NCI-H2196 treated with DMSO at 0.1 percent for 48 hours (cell line): ENCODE results near the gene ATG5.
"Not testable (repeated sequence)": the region's sequence is repeated elsewhere in the genome, so short reads cannot be mapped to it uniquely, and the experiment has no call there.

Experiments
- DNase-seq: peaks from one replicate; lab custom pipeline; 2025; ENCODE audit not compliant: unreplicated experiment; lab: John Stamatoyannopoulos, UW

ATG5 gene

DNA sequence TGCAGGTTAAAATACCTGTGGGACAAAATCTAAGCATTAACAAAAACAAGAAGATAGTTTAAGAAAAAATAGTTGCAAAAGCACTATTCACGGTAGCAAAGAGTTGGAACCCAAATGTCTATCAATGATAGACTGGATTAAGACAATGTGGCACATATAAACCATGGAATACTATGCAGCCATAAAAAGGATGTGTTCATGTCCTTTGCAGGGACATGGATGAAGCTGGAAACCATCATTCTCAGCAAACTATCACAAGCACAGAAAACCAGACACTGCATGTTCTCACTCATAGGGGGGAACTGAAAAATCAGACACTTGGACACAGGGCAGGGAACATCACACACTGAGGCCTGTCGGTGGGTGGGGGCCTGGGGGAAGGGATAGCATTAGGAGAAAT, 65.8 kb downstream of the ATG5 start:
- DNase-seq, result not testable (repeated sequence)

DNA sequence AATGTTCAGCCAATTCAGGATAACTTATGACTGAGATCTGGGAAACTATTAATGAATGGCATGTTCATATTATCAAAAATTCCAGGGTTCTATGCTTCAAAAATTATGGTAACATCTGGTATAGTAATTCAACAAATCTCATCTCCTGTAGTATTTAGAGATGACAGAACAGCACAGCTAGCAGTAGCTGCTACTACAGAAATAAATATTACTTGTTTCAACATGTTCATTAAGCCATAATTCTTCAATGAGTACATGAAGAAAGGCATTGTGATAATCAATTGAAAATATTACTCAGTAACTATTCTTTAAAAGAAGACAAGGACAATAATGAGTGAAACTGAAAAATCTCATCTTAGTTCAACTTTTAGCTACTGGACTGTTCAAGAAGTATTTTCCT, 66.8 kb downstream of the ATG5 start:
- DNase-seq, result no peak

DNA sequence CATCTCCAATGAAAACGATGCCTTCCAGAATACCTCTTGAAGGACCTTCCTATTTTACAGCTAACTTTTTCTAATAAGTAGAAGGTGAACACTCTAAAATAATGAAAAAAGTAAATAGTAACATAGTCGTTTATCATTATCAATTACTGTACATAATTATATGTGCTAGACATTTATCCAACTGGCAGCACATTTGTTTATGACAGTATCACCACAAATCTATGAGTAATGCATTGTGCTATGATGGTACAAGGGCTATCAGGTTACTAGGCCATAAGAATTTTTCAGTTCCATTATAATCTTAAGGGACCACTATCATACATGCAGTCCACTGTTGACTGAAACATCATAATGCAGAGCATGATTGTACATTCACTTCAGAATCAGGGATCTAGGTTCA, 68.4 kb downstream of the ATG5 start:
- DNase-seq, result no peak

DNA sequence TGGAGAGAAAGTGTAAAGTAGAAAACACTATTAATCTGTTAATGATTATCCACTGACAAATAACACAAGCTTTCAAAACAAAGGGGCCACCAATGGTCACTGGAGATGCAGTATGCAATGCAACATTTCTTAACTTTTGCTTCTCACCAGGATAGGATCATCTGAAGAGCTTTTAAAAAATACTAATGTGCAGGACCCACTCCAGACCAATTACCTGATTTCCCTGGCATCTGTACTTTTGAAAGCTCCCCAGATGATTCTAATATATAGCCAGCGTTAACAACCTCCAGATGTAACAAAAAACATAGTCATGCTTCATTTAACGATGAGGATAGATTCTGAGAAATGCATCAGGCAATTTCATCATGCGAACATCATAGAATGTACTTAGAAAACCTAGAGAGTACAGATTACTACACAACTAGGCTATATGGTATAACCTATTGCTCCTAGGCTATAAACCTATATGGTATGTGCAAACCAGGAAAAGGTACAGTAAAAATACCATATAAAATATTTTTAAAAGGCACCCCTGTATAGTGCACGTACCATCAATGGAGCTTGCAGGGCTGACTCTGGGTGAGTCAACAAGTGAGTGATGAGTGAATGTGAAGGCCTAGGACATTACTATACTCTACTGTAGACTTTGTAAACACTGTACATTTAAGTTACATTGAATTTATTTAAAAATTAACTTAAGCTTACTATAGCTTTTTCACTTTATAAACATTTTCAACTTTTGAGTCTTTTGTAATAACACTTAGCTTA, 69.2 kb downstream of the ATG5 start:
- DNase-seq, result no peak

DNA sequence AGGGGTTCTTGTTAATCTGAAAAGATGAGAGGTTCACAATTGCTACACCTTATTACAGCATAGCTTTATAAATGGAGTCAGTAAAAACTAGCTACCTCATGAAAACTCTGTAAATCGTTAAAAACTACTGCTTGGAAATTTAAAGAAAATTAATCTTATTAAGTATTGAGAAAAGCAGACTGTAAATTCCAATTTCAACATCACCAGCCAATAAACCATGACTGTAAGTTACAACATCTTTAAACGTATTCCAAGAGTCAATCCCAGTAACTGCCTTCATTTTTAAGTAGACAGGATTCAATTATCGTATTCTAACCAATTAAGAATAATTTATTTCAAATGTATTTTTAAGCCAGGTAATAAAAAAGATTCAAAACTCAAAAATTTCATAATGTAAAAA, 70.3 kb downstream of the ATG5 start:
- DNase-seq, result no peak

DNA sequence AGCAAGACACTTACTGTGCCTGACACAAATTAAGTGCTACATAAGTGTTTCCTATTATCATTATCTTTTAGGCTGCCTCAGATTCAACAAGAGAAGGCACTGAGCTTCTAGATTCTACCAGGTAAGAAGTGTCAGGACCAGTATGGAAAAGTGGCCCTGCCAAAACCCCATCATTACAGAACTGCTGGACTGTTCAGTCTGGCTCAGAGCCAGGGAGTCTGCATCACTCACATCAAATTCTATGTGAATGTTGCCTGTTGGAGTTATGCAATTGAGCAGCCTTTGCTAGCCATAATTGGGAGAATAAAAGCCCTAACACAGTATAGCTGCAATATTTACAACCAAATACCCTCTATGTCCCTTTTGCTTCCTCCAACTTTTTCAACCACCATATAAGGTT, 70.9 kb downstream of the ATG5 start:
- no peak for DNase-seq

DNA sequence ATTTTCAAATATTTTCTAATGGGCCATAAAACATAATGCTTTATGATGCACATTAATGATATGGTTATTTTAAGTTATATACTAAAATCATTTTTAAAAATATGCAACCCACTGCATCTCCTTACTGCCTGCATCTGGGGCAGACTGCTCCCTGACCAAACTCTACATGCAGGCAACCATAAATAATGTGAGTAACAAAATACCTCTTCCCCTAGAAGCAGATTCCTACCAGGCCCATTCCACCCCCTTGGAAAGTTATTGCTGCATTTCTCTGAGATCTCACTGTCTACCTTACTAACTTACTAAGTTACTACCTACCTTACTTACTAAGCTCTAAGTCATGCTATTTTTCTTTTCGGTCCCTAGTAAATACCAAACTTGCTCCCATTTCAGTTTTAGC, 71.8 kb downstream of the ATG5 start:
- DNase-seq, result no peak

DNA sequence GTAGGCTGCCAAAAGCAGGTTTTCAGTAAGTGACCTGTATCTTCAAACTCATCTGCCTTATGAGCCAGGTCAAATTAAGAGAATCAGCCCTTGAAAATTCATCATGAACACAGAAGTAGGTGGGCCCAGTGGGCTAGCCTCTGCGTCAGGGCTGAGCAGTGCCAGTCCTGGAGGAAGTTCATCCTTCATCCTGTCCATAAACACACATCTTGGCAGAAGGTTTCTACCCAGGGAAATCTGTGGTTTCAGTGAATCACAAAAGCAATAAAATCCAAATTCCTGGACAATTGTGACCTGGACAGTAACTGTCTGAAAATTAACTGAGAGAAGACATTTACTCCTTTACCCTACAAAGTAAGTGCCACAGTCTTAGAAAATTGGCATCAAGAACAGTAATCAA, 72.4 kb downstream of the ATG5 start:
- DNase-seq, result no peak

DNA sequence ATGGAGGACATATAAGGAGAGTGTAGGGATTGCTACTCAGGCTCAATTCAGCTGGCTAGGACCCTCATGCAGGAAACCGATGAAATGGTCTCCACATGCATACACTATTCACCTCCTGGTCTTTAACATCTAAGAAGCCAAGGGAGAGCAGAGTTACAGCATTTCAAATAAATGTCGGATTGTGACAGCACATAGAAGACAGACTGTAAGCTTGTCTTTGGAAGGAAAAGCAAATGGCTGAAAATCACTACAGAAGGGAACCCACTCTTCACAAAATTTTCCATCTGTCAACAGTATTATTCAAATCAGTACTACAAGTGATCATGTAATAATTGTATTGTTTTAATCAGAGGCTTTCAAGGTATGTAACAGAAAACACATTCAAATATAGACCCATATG, 72.9 kb downstream of the ATG5 start:
- no peak for DNase-seq

DNA sequence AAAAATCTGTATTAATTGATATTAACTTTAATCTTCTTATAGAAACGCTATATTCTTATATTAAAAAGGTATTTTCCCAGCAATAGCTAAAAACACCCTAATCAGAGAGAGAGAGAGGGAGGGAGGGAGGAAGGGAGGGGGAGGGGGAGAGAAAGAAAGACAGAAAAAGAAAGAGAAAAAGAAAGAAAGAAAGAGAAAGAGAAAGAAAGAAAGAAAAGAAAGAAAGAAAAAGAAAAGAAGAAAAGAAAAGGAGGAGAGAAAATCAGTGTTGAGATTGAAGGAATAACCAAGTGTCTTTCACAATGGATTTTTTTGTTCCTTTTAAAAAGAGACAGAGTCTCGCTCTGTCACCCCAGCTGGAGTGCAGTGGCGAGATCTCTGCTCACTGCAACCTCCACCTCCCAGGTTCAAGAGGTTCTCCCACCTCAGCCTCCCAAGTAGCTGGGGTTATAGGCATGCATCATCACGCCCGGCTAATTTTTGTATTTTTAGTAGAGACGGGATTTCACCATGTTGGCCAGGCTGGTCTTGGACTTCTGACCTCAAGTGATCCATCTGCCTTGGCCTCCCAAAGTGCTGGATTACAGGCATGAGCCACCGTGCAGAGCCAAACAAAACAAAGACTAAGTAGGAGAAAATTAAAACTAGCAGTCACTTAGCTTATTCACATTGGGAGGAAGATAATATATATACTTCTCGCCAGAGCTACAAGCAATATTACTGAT, 73.9 kb downstream of the ATG5 start:
- DNase-seq, result not testable (repeated sequence)

DNA sequence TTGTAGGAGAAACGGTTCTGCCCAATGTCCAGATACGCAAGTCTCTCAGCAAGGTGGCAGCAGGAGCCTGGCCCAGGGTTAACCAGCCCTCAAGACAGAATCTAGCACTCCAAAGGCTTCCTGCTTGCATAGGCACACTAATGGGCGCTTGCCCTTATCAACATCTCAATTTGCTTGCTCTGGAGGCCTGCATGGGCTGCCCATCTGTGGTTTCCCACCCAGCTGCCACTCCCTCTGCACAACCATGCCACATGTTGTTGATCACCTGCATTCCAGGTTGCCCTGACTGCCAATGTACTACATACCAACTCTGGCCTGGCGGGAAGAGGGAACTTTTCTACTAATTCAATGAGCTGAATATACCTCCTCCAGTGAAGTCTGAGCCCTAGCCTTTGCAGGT, 74.6 kb downstream of the ATG5 start:
- no peak for DNase-seq

DNA sequence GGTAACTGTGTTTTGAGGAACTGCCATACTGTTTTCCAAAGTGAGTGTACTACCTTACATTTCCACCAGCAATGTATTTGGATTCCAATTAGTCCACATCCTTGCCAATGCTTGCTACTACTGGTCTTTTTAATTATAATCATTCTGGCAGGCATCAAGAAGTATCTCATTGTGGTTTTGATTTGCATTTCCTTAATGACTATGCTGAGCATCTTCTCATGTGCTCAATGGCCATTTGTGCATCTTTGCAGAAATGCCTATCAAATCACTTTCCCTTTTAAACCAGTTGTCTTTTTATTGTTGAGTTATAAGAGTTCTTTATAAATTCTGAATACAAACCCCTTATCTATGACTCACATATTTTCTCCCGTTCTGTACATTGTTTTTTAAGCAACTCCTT, 75.9 kb downstream of the ATG5 start:
- DNase-seq, result no peak

DNA sequence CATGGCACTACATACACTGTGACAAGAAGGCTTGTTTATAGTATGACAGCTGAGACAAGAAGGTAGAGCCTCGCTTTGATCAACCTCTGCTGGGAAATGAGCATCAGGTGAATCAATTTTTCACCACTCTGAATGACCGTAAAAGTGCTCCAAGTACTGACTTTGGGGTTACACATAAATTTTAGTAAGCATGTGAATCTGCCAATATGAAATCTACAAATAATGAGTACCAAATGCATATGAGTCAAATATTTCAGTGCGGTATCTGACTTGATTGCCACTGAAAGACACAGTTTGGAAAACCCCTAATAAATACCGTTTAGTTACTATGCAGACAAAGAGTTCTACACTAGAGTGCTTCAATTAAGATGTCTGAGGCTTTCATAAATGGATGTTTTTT, 77.8 kb downstream of the ATG5 start:
- DNase-seq, result no peak

DNA sequence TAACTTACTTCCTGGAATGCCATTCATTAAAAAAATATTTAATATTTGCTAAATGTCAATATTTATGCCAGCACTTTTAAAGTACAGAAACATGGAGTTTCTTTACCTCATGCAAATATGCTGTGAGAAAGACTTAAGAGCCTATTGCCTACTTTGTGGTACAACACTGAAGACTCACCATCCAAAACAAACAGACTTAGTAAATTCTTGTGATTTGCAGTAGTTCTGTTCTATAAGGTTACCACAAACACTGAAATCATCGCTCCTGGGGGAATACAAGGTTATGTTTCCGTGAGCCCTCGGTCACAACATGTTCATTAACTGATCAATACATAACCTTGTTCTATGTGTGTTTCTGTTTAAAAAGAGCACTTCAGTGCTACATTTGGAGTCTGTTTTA, 78.3 kb downstream of the ATG5 start:
- DNase-seq, result no peak

DNA sequence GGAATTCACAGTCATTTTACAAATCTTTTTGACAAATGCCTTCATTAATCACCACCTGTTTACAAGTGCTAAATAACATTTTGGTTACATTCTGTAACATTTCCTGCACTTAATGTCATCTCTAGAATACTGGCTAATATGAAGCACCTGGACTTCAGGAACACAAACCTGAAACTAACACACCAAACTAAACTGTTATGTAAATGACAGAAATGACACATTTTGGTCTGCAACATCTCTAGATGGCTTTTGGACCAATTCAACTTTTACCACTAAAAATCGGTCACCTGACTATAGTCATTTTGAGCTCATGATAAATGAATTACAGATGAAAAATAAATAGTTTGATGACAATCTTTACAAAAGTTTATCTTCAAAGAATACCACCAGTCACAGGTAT, 80.6 kb downstream of the ATG5 start:
- no peak for DNase-seq

DNA sequence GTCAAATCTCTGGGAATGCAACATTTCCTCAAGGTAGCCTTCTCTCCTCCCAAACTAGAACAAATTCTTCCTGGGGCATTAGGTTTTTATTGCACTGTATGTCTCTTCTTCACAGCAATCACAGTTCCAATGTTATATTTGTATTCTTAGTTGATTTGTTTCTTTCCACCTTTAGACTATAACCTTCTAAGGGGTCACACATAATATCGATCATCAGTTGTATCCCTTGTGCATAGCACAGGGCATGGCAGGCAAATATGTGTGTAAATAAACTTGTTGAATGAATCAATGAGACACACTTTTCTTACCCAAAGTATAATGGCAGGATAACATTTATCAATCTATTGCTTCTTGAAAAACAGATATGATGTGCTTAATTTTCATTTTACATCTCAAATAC, 81.0 kb downstream of the ATG5 start:
- DNase-seq, result no peak

DNA sequence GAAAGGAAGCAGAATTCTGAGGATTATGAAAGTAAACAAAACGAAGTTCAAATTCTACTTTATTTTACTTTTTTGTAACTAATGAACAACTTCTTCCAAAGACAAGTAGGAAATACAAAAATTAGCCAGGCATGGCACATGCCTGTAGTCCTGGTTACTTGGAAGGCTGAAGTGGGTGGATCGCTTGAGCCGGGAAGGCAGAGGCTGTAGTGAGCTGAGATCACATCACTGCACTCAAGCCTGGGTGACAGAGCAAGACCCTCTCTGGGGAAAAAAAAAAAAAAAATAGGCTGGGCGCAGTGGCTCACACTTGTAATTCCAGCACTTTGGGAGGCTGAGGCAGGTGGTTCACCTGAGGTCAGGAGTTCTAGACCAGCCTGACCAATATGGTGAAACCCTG, 82.3 kb downstream of the ATG5 start:
- DNase-seq, result no peak

DNA sequence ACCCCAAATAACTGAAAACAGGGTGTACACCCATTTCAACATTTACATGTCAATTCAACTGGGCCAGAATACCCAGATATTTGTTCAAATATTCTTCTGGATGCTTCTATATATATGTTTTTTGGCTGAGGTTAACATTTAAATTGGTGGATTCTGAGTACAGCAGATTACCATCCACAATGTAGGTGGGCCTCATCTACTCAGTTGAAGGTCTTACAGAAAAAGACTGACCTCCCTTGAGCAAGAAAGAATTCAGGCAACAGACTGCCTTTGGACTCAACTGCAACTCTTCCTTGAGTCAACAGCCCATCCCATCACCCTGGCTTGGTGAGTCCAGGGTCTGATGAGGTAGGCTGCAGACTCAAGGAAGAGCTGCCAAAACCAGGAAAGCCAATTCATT, 84.1 kb downstream of the ATG5 start:
- no peak for DNase-seq

DNA sequence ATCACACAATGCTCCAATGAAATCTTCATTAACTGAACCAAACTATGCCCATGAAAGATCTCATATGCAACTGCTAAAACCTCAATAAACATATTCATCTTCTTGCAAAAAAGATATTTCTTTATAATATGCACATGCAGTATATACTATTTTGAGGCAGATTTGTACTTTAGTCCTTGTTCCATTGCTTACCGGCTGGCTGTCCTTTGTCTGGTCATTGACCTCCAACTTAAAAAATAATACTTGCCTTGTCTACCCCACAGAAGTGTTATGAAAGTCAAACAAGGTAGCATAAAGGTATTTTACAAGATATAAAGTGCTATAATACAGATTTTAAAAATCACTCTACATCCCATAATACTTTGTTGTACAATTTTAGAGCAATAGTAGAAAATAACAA, 88.3 kb downstream of the ATG5 start:
- DNase-seq, result no peak

DNA sequence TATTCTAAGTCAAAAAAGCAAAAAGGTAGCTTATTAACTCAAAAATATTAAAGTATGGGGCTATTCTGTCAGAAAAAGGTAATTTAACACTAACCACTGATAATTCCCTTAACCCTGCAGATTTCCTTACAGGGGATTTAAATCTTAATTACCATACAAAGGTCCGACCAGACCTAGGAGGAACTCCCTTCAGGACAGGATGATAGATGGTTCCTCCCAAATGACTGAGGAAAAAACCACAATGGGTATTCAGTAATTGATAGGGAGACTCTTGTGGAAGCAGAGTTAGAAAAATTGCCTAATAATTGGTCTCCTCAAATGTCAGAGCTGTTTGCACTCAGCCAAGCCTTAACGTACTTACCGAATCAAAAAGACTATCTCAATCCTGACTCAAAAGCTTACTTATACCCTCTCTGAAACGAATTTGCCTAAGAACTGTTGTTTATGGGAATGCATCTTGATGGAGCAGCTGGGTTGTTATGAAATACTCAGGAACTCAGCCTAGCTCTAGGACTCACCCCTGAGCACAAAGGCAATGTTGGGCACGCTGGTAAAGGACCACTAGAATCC, 95.6 kb downstream of the ATG5 start:
- not testable (repeated sequence) for DNase-seq

DNA sequence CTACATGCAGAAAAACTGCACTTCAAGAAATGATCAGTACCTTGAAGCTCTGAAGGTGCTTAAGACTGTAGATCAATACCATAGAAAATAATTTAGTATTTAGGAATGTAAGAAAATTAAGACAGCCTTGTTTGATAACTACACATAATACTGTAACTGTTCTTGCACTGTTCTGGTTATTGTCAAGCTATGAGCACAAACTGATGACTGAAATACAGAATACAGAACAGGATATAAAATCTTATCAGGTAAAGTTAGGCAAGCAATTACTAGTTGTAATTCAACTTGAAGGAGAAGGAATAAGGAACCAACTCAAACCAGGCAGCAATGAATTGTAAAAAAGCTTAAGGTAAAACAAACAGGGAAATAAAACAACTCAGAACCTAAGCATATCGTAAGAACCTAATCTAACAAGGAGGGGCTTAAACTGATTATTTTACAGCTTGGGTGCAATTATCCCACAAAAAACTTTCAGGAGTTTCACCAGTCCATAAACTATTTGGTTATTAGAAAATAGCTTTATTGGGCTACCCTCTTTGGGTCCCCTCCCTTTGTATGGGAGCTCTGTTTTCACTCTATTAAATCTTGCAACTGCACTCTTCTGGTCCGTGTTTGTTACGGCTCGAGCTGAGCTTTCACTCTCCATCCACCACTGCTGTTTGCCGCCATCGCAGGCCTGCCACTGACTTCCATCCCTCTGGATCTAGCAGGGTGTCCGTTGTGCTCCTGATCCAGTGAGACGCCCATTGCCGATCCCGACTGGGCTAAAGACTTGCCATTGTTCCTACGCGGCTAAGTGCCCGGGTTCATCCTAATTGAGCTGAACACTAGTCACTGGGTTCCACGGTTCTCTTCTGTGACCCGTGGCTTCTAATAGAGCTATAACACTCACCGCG, 97.7 kb downstream of the ATG5 start:
- no peak for DNase-seq
